Measurements from ENCODE around the gene CHST13. TPM values are rescaled to one million over a fixed set of nuclear protein-coding genes. Genes with fewer than 3 reads are reported as not detected.

The CHST13 gene
- total RNA-seq, 1 experiment from 2014 or later, result 0.91 TPM

- TF ChIP-seq SIN3A (IDR thresholded peaks at IDR 0.05; ENCODE audit: low read depth) (no peak), EGR1 (IDR thresholded peaks at IDR 0.05; ENCODE audit: low read depth) (no peak), EZH2phosphoT487 (IDR thresholded peaks at IDR 0.05; ENCODE audit: borderline replicate concordance) (no peak), RAD21 (IDR thresholded peaks at IDR 0.05; ENCODE audit: low read depth) (no peak), ZBTB33 (IDR thresholded peaks at IDR 0.05; ENCODE audit: extremely low read depth, insufficient replicate concordance, low read length) (no peak), ZFX (IDR thresholded peaks at IDR 0.05) (no peak), CTCF (IDR thresholded peaks at IDR 0.05 in 2 of 3, conservative IDR thresholded peaks at IDR 0.05 in 1 of 3; ENCODE audit: borderline replicate concordance in 1 of 3, insufficient read depth in 1 of 3, low read depth in 2 of 3, low read length in 2 of 3) (no peak), MAX (IDR thresholded peaks at IDR 0.05) (no peak), POLR2A (IDR thresholded peaks at IDR 0.05; ENCODE audit: borderline replicate concordance, extremely low read depth, insufficient read depth, insufficient read length) (no peak), ELF1 (IDR thresholded peaks at IDR 0.05; ENCODE audit: borderline replicate concordance, low read depth) (no peak)
Observed at GRCh38 chr3:126524429-126524988, 554 bp downstream of the CHST13 start (continued).

Data from HCT116 (cell line).